IMR-90 (cell line): ENCODE data around the gene SPEG. TPM values are rescaled to one million over a fixed set of nuclear protein-coding genes. Genes with fewer than 3 reads are reported as not detected.
A peak's percentile ranks its signal among the peaks of the same experiment; 100 is the strongest.
"Not testable (repeated sequence)": the region's sequence is repeated elsewhere in the genome, so short reads cannot be mapped to it uniquely, and the experiment has no call there.

Source experiments
- ATAC-seq: fragments of 200-7000 bp; cut with Tn5 transposase; 2 replicates; pipeline ENCODE4 v1.9.1; 2020; ENCODE audit warnings: low read depth, mild to moderate bottlenecking, moderate library complexity
- BruUV-seq: library from RNA; stranded (reverse); fragments of 400-500 nt; replicated peaks from 2 replicates; lab custom pipeline; 2021; lab: Mats Ljungman, UMichigan
- CTCF ChIA-PET: fragments of 300-600 bp; formaldehyde crosslinking; extraction: SDS; loops from one replicate; lab custom pipeline; 2021; ENCODE audit warnings: antibody characterized with exemption; lab: Yijun Ruan, JAX
- POLR2A ChIA-PET: fragments of 300-600 bp; sonication (Branson Sonifier 250); formaldehyde crosslinking; loops from one replicate; lab custom pipeline; 2022; ENCODE audit warnings: antibody characterized with exemption; ENCODE audit not compliant: unreplicated experiment; lab: Charles Lee
- DNase-seq: peaks from one replicate; pipeline ENCODE4 v3.0.0; 2013
- H2AFZ ChIP-seq: replicated peaks from 2 replicates; pipeline ENCODE3; 2013; ENCODE audit warnings: low read length, mild to moderate bottlenecking; ENCODE audit not compliant: poor library complexity
- H2AK5ac ChIP-seq: 2 replicates; pipeline ENCODE4 v1.6.1; 2013; ENCODE audit warnings: low read depth, low read length, inconsistent platforms
- H2AK9ac ChIP-seq: replicated peaks from 2 replicates; pipeline ENCODE3; 2013; ENCODE audit warnings: mild to moderate bottlenecking, low read depth, low read length, moderate library complexity; ENCODE audit not compliant: poor library complexity
- H2BK120ac ChIP-seq: 2 replicates; pipeline ENCODE4 v1.6.1; 2013; ENCODE audit warnings: low read depth, low read length, inconsistent platforms
- H2BK15ac ChIP-seq: 3 replicates; pipeline ENCODE4 v1.6.1; 2013; ENCODE audit warnings: low read depth, low read length, inconsistent platforms
- H2BK20ac ChIP-seq: 2 replicates; pipeline ENCODE4 v1.6.1; 2013; ENCODE audit warnings: low read depth, mild to moderate bottlenecking, inconsistent platforms, low read length, moderate library complexity
- H2BK5ac ChIP-seq: 2 replicates; pipeline ENCODE4 v1.6.1; 2013; ENCODE audit warnings: mild to moderate bottlenecking, low read depth, low read length, inconsistent platforms; ENCODE audit not compliant: poor library complexity, severe bottlenecking
- H3K14ac ChIP-seq: replicated peaks from 2 replicates; pipeline ENCODE4 v1.6.1; 2013; ENCODE audit warnings: low read depth, low read length, inconsistent platforms
- H3K18ac ChIP-seq: 2 replicates; pipeline ENCODE4 v1.6.1; 2013; ENCODE audit warnings: low read depth, low read length, control low read depth
- H3K23ac ChIP-seq: 2 replicates; pipeline ENCODE4 v1.6.1; 2013; ENCODE audit warnings: low read depth, low read length, inconsistent platforms
- H3K27ac ChIP-seq: 2 replicates; pipeline ENCODE4 v1.5.1; 2013; ENCODE audit warnings: mild to moderate bottlenecking, control low read depth, low read length; ENCODE audit not compliant: insufficient read depth
- H3K27me3 ChIP-seq: 2 replicates; pipeline ENCODE4 v1.6.1; 2013; ENCODE audit warnings: low read length; ENCODE audit not compliant: control insufficient read depth, insufficient read depth
- H3K36me3 ChIP-seq: 2 replicates; pipeline ENCODE4 v1.6.1; 2013; ENCODE audit warnings: low read length, mixed read lengths; ENCODE audit not compliant: control insufficient read depth, insufficient read depth
- H3K4ac ChIP-seq: 2 replicates; pipeline ENCODE4 v1.6.1; 2013; ENCODE audit warnings: low read depth, low read length, inconsistent platforms
- H3K4me1 ChIP-seq: 2 replicates; pipeline ENCODE4 v1.6.1; 2013; ENCODE audit warnings: low read length, mixed read lengths; ENCODE audit not compliant: control insufficient read depth, insufficient read depth
- H3K4me2 ChIP-seq: 2 replicates; pipeline ENCODE4 v1.6.1; 2013; ENCODE audit warnings: low read depth, mild to moderate bottlenecking, control low read depth, low read length, moderate library complexity
- H3K4me3 ChIP-seq: 2 replicates; pipeline ENCODE4 v1.5.1; 2013; ENCODE audit warnings: low read depth, mild to moderate bottlenecking, control low read depth, low read length, moderate library complexity; ENCODE audit not compliant: insufficient read depth
- H3K56ac ChIP-seq: 2 replicates; pipeline ENCODE4 v1.6.1; 2013; ENCODE audit warnings: low read length, inconsistent platforms; ENCODE audit not compliant: insufficient read depth; ENCODE audit errors: extremely low read depth
- H3K79me1 ChIP-seq, 2 experiments: 2 replicates each; pipeline ENCODE4 v1.6.1; 2013; ENCODE audit warnings: low read length in 2 of 2, inconsistent platforms in 1 of 2, low read depth in 1 of 2
- H3K9ac ChIP-seq: 2 replicates; pipeline ENCODE4 v1.6.1; 2013; ENCODE audit warnings: low read depth, low read length, control low read depth
- H3K9me1 ChIP-seq: 2 replicates; pipeline ENCODE4 v1.6.1; 2013; ENCODE audit warnings: low read length, inconsistent platforms; ENCODE audit not compliant: insufficient read depth
- H3K9me3 ChIP-seq: 2 replicates; pipeline ENCODE4 v1.6.1; 2013; ENCODE audit warnings: low read length; ENCODE audit not compliant: control insufficient read depth, insufficient read depth
- H4K20me1 ChIP-seq: 2 replicates; pipeline ENCODE4 v1.6.1; 2013; ENCODE audit warnings: low read length, inconsistent platforms; ENCODE audit not compliant: insufficient read depth
- H4K5ac ChIP-seq: 2 replicates; pipeline ENCODE4 v1.6.1; 2013; ENCODE audit warnings: mild to moderate bottlenecking, low read depth, low read length, control low read depth
- H4K8ac ChIP-seq, 2 experiments: 2 replicates each; pipeline ENCODE4 v1.6.1; 2013; ENCODE audit warnings: low read depth in 2 of 2, low read length in 2 of 2, control low read depth in 1 of 2, inconsistent platforms in 1 of 2
- H4K91ac ChIP-seq: 2 replicates; pipeline ENCODE4 v1.6.1; 2013; ENCODE audit warnings: low read depth, low read length, inconsistent platforms; ENCODE audit not compliant: insufficient read depth
- BHLHE40 ChIP-seq: fragments of 150-350 bp; IDR thresholded peaks from 2 replicates; pipeline ENCODE4 v1.6.1; 2016; ENCODE audit warnings: mild to moderate bottlenecking, low read depth, low read length
- FOS ChIP-seq: fragments of 150-350 bp; IDR thresholded peaks from 2 replicates; pipeline ENCODE4 v1.6.1; 2016; ENCODE audit warnings: low read depth, low read length
- MAFK ChIP-seq: IDR thresholded peaks from 2 replicates; pipeline ENCODE4 v1.6.1; 2012; ENCODE audit warnings: low read depth, low read length, improper control_type of control experiment
- MAZ ChIP-seq: IDR thresholded peaks from 2 replicates; pipeline ENCODE4 v1.6.1; 2012; ENCODE audit warnings: low read depth, mild to moderate bottlenecking, low read length, improper control_type of control experiment, moderate library complexity, borderline replicate concordance
- MXI1 ChIP-seq: IDR thresholded peaks from 2 replicates; pipeline ENCODE4 v1.6.1; 2012; ENCODE audit warnings: low read depth, mild to moderate bottlenecking, low read length, moderate library complexity, borderline replicate concordance
- NFE2L2 ChIP-seq: fragments of 150-350 bp; IDR thresholded peaks from 2 replicates; pipeline ENCODE4 v1.6.1; 2016; ENCODE audit warnings: low read depth, mild to moderate bottlenecking, low read length
- POLR2A ChIP-seq: IDR thresholded peaks from 2 replicates; pipeline ENCODE4 v1.6.1; 2012; ENCODE audit warnings: mild to moderate bottlenecking, low read depth, low read length
- RAD21 ChIP-seq: IDR thresholded peaks from 2 replicates; pipeline ENCODE4 v1.6.1; 2012; ENCODE audit warnings: low read length, improper control_type of control experiment
- WGBS, 2 experiments: methylation state at CpG; one replicate each; pipeline versions ENCODE4 v1.1.5 to v1.1.7; 2013; ENCODE audit warnings: missing lambda C conversion rate in 2 of 2; ENCODE audit not compliant: insufficient read length in 1 of 2; ENCODE audit errors: extremely low coverage in 2 of 2; 5-methylcytosine and 5-hydroxymethylcytosine counted together
- dilution Hi-C: fragments of 300-500 bp; cut with HindIII; formaldehyde crosslinking; loops from one replicate; pipeline ENCODE4 v1.14.3; 2018; ENCODE audit warnings: low sequenced_read_pairs; ENCODE audit not compliant: unreplicated experiment
- in situ Hi-C: fragments of 300-500 bp; cut with MboI; formaldehyde crosslinking; loops from 3 replicates; pipeline ENCODE4 v1.14.3; 2019; ENCODE audit warnings: low sequenced_read_pairs, inconsistent platforms, mixed read lengths
- intact Hi-C: fragments of 100-400 bp; cut with micrococcal nuclease; formaldehyde crosslinking; loops from 2 replicates; pipeline ENCODE4 v1.10.0; 2022
- polyA plus RNA-seq, 3 experiments: library from polyadenylated mRNA; depleted of rRNA; stranded (reverse); fragments of >200 nt; gene quantifications; 2 replicates each; pipeline ENCODE4 v1.2.3, GENCODE V29; 2012; ENCODE audit warnings: low replicate concordance in 1 of 3
- total RNA-seq: library from RNA; depleted of rRNA; stranded (reverse); fragments of >200 nt; gene quantifications from 2 replicates; pipeline ENCODE4 v1.2.3, GENCODE V29; 2012

Gene SPEG
- total and polyA plus RNA-seq, 2 of the 4 experiments (the other 2 are of a cell fraction), result 6.8 to 81.6 TPM

DNA sequence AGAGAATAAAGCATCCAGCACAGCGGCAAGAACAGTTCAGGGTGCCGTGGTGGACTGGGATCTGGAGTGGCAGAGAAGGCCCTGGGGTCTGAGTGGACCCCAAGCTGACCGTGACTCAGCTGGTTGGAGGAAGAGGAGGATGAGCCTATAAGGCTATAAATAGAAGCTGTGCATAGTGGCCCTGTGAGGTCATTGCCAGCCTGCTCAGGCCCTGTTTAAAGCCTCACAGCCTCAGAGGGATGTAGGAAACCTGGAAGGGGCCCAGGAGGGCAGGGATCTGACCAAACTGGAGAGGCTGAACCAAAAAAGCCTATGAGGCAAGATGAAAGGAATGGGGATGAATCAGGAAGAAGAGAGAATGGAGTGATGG lies 27.8 kb upstream of the SPEG start:
- Histone ChIP-seq H4K8ac (peak overlapping the region; percentile 71 to 96; a peak in 3 of 4 replicates), H4K20me1 (no peaks in the 10 kb centered on the region), H3K18ac (peak overlapping the region; percentile 79), H3K36me3 (no peaks in the 10 kb centered on the region), H3K4ac (peak overlapping the region; percentile 99), H3K4me1 (peaks cover 21% of the 10 kb centered on the region), H3K14ac (peak overlapping the region; percentile 72), H2AK5ac (peak overlapping the region; percentile 99), H2AFZ (peak overlapping the region; percentile 79), H3K9me3 (no peaks in the 10 kb centered on the region), H4K5ac (peak overlapping the region; percentile 74), H3K79me1 (no peaks in the 10 kb centered on the region), H2BK20ac (peak overlapping the region; percentile 99), H3K56ac (peak overlapping the region; percentile 60; the same call in 1 of the 2 replicates), H4K91ac (peak overlapping the region; percentile 99), H2BK5ac (peak overlapping the region; percentile 95), H3K9me1 (peaks cover 24% of the 10 kb centered on the region), H3K4me3 (no peak overlapping the region), H3K23ac (peak overlapping the region; percentile 74), H3K9ac (no peak overlapping the region), H2AK9ac (peak overlapping the region; percentile 97), H2BK15ac (peak overlapping the region; percentile 96; the same call in 2 of the 3 replicates), H3K27me3 (no peaks in the 10 kb centered on the region), H2BK120ac (peak overlapping the region; percentile 98), H3K4me2 (no peak overlapping the region), H3K27ac (peak overlapping the region; percentile 84)
- dilution Hi-C loops, result no loop called here
- in situ Hi-C loops, result loop anchor here (5.0 kb wide), 1 partner anchor 55 kb away; no protein-coding TSS in a partner anchor
- WGBS, 2 experiments, result no CpG with 5 or more reads among the region's 3 CpGs
- ATAC-seq (peak; percentile 80), DNase-seq (peak; percentile 97)
- POLR2A ChIA-PET, result no interaction called here
- CTCF ChIA-PET, result no interaction called here
- no TSS peak for BruUV-seq
- intact Hi-C loops, result no loop called here
- TF ChIP-seq MAZ (peak; percentile 30; the same call in 1 of the 2 replicates), MAFK (peak; percentile 20; the same call in 1 of the 2 replicates), FOS (peak; percentile 61; the same call in 1 of the 2 replicates), NFE2L2 (peak; percentile 92), RAD21 (0 out of 2 replicates have a peak, but pooled peaks have one; percentile 6), MXI1 (no peak), POLR2A (no peak), BHLHE40 (0 out of 2 replicates have a peak, but pooled peaks have one; percentile 10)

DNA sequence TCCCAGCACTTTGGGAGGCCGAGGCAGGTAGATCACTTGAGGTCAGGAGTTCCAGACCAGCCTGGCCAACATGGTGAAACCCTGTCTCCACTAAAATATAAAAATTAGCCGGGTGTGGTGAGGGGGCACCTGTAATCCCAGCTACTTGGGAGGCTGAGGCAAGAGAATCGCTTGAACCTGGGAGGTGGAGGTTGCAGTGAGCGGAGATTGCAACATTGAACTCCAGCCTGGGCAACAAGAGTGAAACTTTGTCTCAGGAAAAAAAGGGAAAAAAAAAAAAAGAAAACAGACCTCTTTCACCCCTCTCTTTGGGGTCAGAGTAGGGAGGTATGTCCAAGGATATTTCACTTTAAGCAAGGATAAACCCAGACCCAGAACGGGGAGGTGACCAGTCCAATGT lies 27.3 kb upstream of the SPEG start:
- H3K4me3 ChIP-seq, H3K9me3 ChIP-seq, H3K79me1 ChIP-seq, H3K9ac ChIP-seq, H3K56ac ChIP-seq, BruUV-seq, dilution Hi-C loops, POLR2A ChIA-PET, CTCF ChIA-PET, H3K4me2 ChIP-seq, ATAC-seq, intact Hi-C loops, H4K20me1 ChIP-seq, H3K36me3 ChIP-seq, DNase-seq, H3K27me3 ChIP-seq: not testable (repeated sequence)
- Histone ChIP-seq H3K27ac (peak overlapping the region; percentile 44; the same call in 1 of the 2 replicates), H4K5ac (peak overlapping the region; percentile 78; the same call in 1 of the 2 replicates), H3K4me1 (peaks cover 21% of the 10 kb centered on the region), H2AFZ (peak overlapping the region; percentile 75), H2BK15ac (peak overlapping the region; percentile 94; the same call in 2 of the 3 replicates), H3K9me1 (peaks cover 24% of the 10 kb centered on the region), H2BK5ac (peak overlapping the region; percentile 86), H2AK5ac (peak overlapping the region; percentile 92), H2BK20ac (peak overlapping the region; percentile 100), H3K4ac (peak overlapping the region; percentile 99), H4K8ac (peak overlapping the region; percentile 94 to 96), H3K18ac (peak overlapping the region; percentile 88), H3K23ac (peak overlapping the region; percentile 97), H2BK120ac (peak overlapping the region; percentile 98), H2AK9ac (peak overlapping the region; percentile 96), H3K14ac (peak overlapping the region; percentile 99), H4K91ac (peak overlapping the region; percentile 99)
- 100% methylated on average over 1 of the region's 5 CpGs; no CpG with 5 or more reads in 1 of the 2 experiments for WGBS, 2 experiments
- in situ Hi-C loops, result loop anchor here (5.0 kb wide), 1 partner anchor 55 kb away; no protein-coding TSS in a partner anchor
